ENCODE results near the gene KLHDC4.

- TF ChIP-seq CTCF (conservative IDR thresholded peaks at IDR 0.05; ENCODE audit: low read length) (no peak), EZH2phosphoT487 (IDR thresholded peaks at IDR 0.05; ENCODE audit: borderline replicate concordance, low read depth, low read length) (no peak)
Measured at GRCh38 chr16:87800497-87800896, 34.7 kb upstream of the KLHDC4 start.

Measured in OCI-LY7 (cell line).